ENCODE measurements around the gene SLC31A2. TPM values are rescaled to one million over a fixed set of nuclear protein-coding genes. Genes with fewer than 3 reads are reported as not detected.
"Not testable (repeated sequence)": the region's sequence is repeated elsewhere in the genome, so short reads cannot be mapped to it uniquely, and the experiment has no call there.

SLC31A2 gene
- total RNA-seq, 1 donor from 2014 or later: 1.6 TPM

GRCh38 chr9:113143432-113144227 is 7.2 kb upstream of the SLC31A2 start:
- no peaks in the 10 kb centered on the region for H3K9me3 Mint-ChIP-seq (ENCODE audit: unreplicated experiment)
- peaks cover 10% of the 10 kb centered on the region for H3K36me3 Mint-ChIP-seq (ENCODE audit: unreplicated experiment)
- no peak for DNase-seq
- no peak for TF ChIP-seq CTCF (IDR thresholded peaks at IDR 0.05; ENCODE audit: partially characterized antibody, unreplicated experiment)
- peaks cover 5% of the 10 kb centered on the region for H3K4me1 Mint-ChIP-seq (ENCODE audit: low read depth, unreplicated experiment)
- no peak overlapping the region for H3K27ac Mint-ChIP-seq (ENCODE audit: unreplicated experiment)
- no peak overlapping the region for H3K4me3 Mint-ChIP-seq (ENCODE audit: unreplicated experiment)
- peaks cover 2% of the 10 kb centered on the region for H3K27me3 Mint-ChIP-seq (ENCODE audit: unreplicated experiment)

GRCh38 chr9:113148372-113148705 is 2.5 kb upstream of the SLC31A2 start:
- Mint-ChIP-seq H3K4me3 (ENCODE audit: unreplicated experiment) (no peak overlapping the region), H3K9me3 (ENCODE audit: unreplicated experiment) (peaks cover 2% of the 10 kb centered on the region), H3K27ac (ENCODE audit: unreplicated experiment) (no peak overlapping the region), H3K4me1 (ENCODE audit: low read depth, unreplicated experiment) (peaks cover 9% of the 10 kb centered on the region), H3K27me3 (ENCODE audit: unreplicated experiment) (peaks cover 3% of the 10 kb centered on the region), H3K36me3 (ENCODE audit: unreplicated experiment) (peaks cover 5% of the 10 kb centered on the region)
- TF ChIP-seq CTCF (IDR thresholded peaks at IDR 0.05; ENCODE audit: partially characterized antibody, unreplicated experiment): no peak
- DNase-seq: no peak

GRCh38 chr9:113148781-113149510 is 1.9 kb upstream of the SLC31A2 start:
- Mint-ChIP-seq H3K4me1 (ENCODE audit: low read depth, unreplicated experiment) (peaks cover 9% of the 10 kb centered on the region), H3K4me3 (ENCODE audit: unreplicated experiment) (no peak overlapping the region), H3K27me3 (ENCODE audit: unreplicated experiment) (peaks cover 3% of the 10 kb centered on the region), H3K36me3 (ENCODE audit: unreplicated experiment) (peaks cover 5% of the 10 kb centered on the region), H3K9me3 (ENCODE audit: unreplicated experiment) (peaks cover 2% of the 10 kb centered on the region), H3K27ac (ENCODE audit: unreplicated experiment) (no peak overlapping the region)
- TF ChIP-seq CTCF (IDR thresholded peaks at IDR 0.05; ENCODE audit: partially characterized antibody, unreplicated experiment): no peak
- no peak for DNase-seq

GRCh38 chr9:113149561-113149960 is 1.2 kb upstream of the SLC31A2 start:
- H3K9me3 Mint-ChIP-seq (ENCODE audit: unreplicated experiment); DNase-seq; H3K4me3 Mint-ChIP-seq (ENCODE audit: unreplicated experiment); H3K4me1 Mint-ChIP-seq (ENCODE audit: low read depth, unreplicated experiment); H3K36me3 Mint-ChIP-seq (ENCODE audit: unreplicated experiment); H3K27me3 Mint-ChIP-seq (ENCODE audit: unreplicated experiment); H3K27ac Mint-ChIP-seq (ENCODE audit: unreplicated experiment): not testable (repeated sequence)

GRCh38 chr9:113151696-113152630 is 1.2 kb downstream of the SLC31A2 start:
- H3K9me3 Mint-ChIP-seq (ENCODE audit: unreplicated experiment): peaks cover 2% of the 10 kb centered on the region
- peak overlapping the region; percentile 77 for H3K4me3 Mint-ChIP-seq (ENCODE audit: unreplicated experiment)
- H3K4me1 Mint-ChIP-seq (ENCODE audit: low read depth, unreplicated experiment): peaks cover 6% of the 10 kb centered on the region
- TF ChIP-seq CTCF (IDR thresholded peaks at IDR 0.05; ENCODE audit: partially characterized antibody, unreplicated experiment): no peak
- H3K27ac Mint-ChIP-seq (ENCODE audit: unreplicated experiment): peak overlapping the region; percentile 14
- H3K36me3 Mint-ChIP-seq (ENCODE audit: unreplicated experiment): no peaks in the 10 kb centered on the region
- H3K27me3 Mint-ChIP-seq (ENCODE audit: unreplicated experiment): peaks cover 3% of the 10 kb centered on the region
- DNase-seq: no peak
